ENCODE data around the gene SPATS2L. TPM values are rescaled to one million over a fixed set of nuclear protein-coding genes. Genes with fewer than 3 reads are reported as not detected.
A peak's percentile ranks its signal among the peaks of the same experiment; 100 is the strongest.

Gene SPATS2L
- total RNA-seq, 1 donor from 2014 or later: 192 TPM

- no peaks in the 10 kb centered on the region for H3K9me3 ChIP-seq (ENCODE audit: insufficient read depth, low read depth, low read length)
- H3K9me3 Mint-ChIP-seq (ENCODE audit: unreplicated experiment): no peaks in the 10 kb centered on the region
- peak overlapping the region; percentile 51 for H3K27ac Mint-ChIP-seq (ENCODE audit: unreplicated experiment)
- no peaks in the 10 kb centered on the region for H3K79me2 ChIP-seq (ENCODE audit: insufficient read depth, low read length)
- no peaks in the 10 kb centered on the region for H3K27me3 Mint-ChIP-seq (ENCODE audit: low read depth, unreplicated experiment)
- H3K9ac ChIP-seq (ENCODE audit: low read length): peak overlapping the region; percentile 17
- peak overlapping the region; percentile 49 for H3K27ac ChIP-seq (ENCODE audit: low read depth, low read length)
- peak; percentile 46 for DNase-seq (ENCODE audit: low read depth)
- peaks cover 17% of the 10 kb centered on the region for H3K4me1 Mint-ChIP-seq (ENCODE audit: low read depth, unreplicated experiment)
- H4K20me1 ChIP-seq (ENCODE audit: insufficient read depth, low read length): no peaks in the 10 kb centered on the region
- peaks cover 7% of the 10 kb centered on the region for H3K4me1 ChIP-seq (ENCODE audit: insufficient read depth, low read length)
- H3K4me3 ChIP-seq (ENCODE audit: insufficient read depth, low read depth, low read length): no peak overlapping the region
- peaks cover 45% of the 10 kb centered on the region for H3K36me3 Mint-ChIP-seq (ENCODE audit: low read depth, unreplicated experiment)
- peak overlapping the region; percentile 5 for H3K4me2 ChIP-seq (ENCODE audit: low read length)
- TF ChIP-seq CTCF (IDR thresholded peaks at IDR 0.05; ENCODE audit: insufficient read depth, low read depth, low read length) (no peak), EZH2 (IDR thresholded peaks at IDR 0.05; ENCODE audit: insufficient read depth, low read length) (no peak)
- no peak overlapping the region for H3K4me3 Mint-ChIP-seq (ENCODE audit: unreplicated experiment)
- no peak overlapping the region for H2AFZ ChIP-seq (ENCODE audit: low read depth, low read length)
- no peak for FAIRE-seq
- no peaks in the 10 kb centered on the region for H3K27me3 ChIP-seq (ENCODE audit: insufficient read depth, low read length)
- H3K36me3 ChIP-seq (ENCODE audit: insufficient read depth, low read length): peaks cover 30% of the 10 kb centered on the region
These were observed 163.3 kb downstream of the SPATS2L start for GRCh38 chr2:200469708-200470211.

GRCh38 chr2:200470230-200470629 lies 163.7 kb downstream of the SPATS2L start:
- no peak for FAIRE-seq
- H3K4me3 Mint-ChIP-seq (ENCODE audit: unreplicated experiment): no peak overlapping the region
- no peak overlapping the region for H3K4me2 ChIP-seq (ENCODE audit: low read length)

More at GRCh38 chr2:200470230-200470629, 163.7 kb downstream of the SPATS2L start:
- H3K4me1 Mint-ChIP-seq (ENCODE audit: low read depth, unreplicated experiment): peaks cover 17% of the 10 kb centered on the region
- Histone ChIP-seq H2AFZ (ENCODE audit: low read depth, low read length) (no peak overlapping the region), H3K27me3 (ENCODE audit: insufficient read depth, low read length) (no peaks in the 10 kb centered on the region), H4K20me1 (ENCODE audit: insufficient read depth, low read length) (no peaks in the 10 kb centered on the region), H3K9ac (ENCODE audit: low read length) (peak overlapping the region; percentile 13), H3K9me3 (ENCODE audit: insufficient read depth, low read depth, low read length) (no peaks in the 10 kb centered on the region), H3K36me3 (ENCODE audit: insufficient read depth, low read length) (peaks cover 33% of the 10 kb centered on the region), H3K4me3 (ENCODE audit: insufficient read depth, low read depth, low read length) (no peak overlapping the region), H3K4me1 (ENCODE audit: insufficient read depth, low read length) (peaks cover 7% of the 10 kb centered on the region), H3K27ac (ENCODE audit: low read depth, low read length) (peak overlapping the region; percentile 49), H3K79me2 (ENCODE audit: insufficient read depth, low read length) (no peaks in the 10 kb centered on the region)
- peaks cover 43% of the 10 kb centered on the region for H3K36me3 Mint-ChIP-seq (ENCODE audit: low read depth, unreplicated experiment)
- H3K27ac Mint-ChIP-seq (ENCODE audit: unreplicated experiment): peak overlapping the region; percentile 62
- no peak for TF ChIP-seq CTCF (IDR thresholded peaks at IDR 0.05; ENCODE audit: insufficient read depth, low read depth, low read length)
- TF ChIP-seq EZH2 (IDR thresholded peaks at IDR 0.05; ENCODE audit: insufficient read depth, low read length): no peak
- H3K27me3 Mint-ChIP-seq (ENCODE audit: low read depth, unreplicated experiment): no peaks in the 10 kb centered on the region
- H3K9me3 Mint-ChIP-seq (ENCODE audit: unreplicated experiment): no peaks in the 10 kb centered on the region
- no peak for DNase-seq (ENCODE audit: low read depth)
